HepG2 (cell line): ENCODE measurements around the gene POU2F2. TPM values are rescaled to one million over a fixed set of nuclear protein-coding genes. Genes with fewer than 3 reads are reported as not detected.

Experiments used
- ADNP ChIP-seq: sonication (generic); formaldehyde crosslinking; IDR thresholded peaks from 2 replicates; pipeline ENCODE4 v1.4.0; 2020; ENCODE audit warnings: missing genetic modification reagents
- ATF7-NPFF ChIP-seq: sonication (generic); formaldehyde crosslinking; IDR thresholded peaks from 2 replicates; pipeline ENCODE4 v1.8.1; 2023; ENCODE audit warnings: mild to moderate bottlenecking, low read depth, missing genetic modification reagents, moderate library complexity
- FOSL1 ChIP-seq: sonication (generic); formaldehyde crosslinking; IDR thresholded peaks from 2 replicates; pipeline ENCODE4 v1.9.0; 2021; ENCODE audit warnings: missing genetic modification reagents, borderline replicate concordance
- FOSL2 ChIP-seq: sonication (generic); formaldehyde crosslinking; IDR thresholded peaks from 2 replicates; pipeline ENCODE4 v1.4.0; 2020; ENCODE audit warnings: missing genetic modification reagents
- HNRNPUL1 ChIP-seq: fragments of 200-400 bp; formaldehyde crosslinking; IDR thresholded peaks from 2 replicates; pipeline ENCODE4 v1.6.1; 2017; ENCODE audit warnings: low read depth, mild to moderate bottlenecking, low read length, moderate library complexity
- MAZ ChIP-seq, 2 experiments: sonication (generic) in 1 of 2; formaldehyde crosslinking in 1 of 2; IDR thresholded peaks; 2 replicates each; pipeline versions ENCODE4 v1.5.0 to v1.6.1; 2012 to 2020; ENCODE audit warnings: low read depth in 2 of 2, mild to moderate bottlenecking in 2 of 2, borderline replicate concordance in 1 of 2, improper control_type of control experiment in 1 of 2, low read length in 1 of 2, missing genetic modification reagents in 1 of 2, moderate library complexity in 1 of 2
- NPAS2 ChIP-seq: sonication (generic); formaldehyde crosslinking; IDR thresholded peaks from 2 replicates; pipeline ENCODE4 v1.8.0; 2022; ENCODE audit warnings: mild to moderate bottlenecking, missing genetic modification reagents, borderline replicate concordance
- PAX8 ChIP-seq: sonication (generic); formaldehyde crosslinking; IDR thresholded peaks from 2 replicates; pipeline ENCODE4 v1.8.0; 2022; ENCODE audit warnings: mild to moderate bottlenecking, missing genetic modification reagents, borderline replicate concordance
- SALL1 ChIP-seq: sonication (generic); formaldehyde crosslinking; IDR thresholded peaks from 2 replicates; pipeline ENCODE4 v1.8.0; 2022; ENCODE audit warnings: mild to moderate bottlenecking, missing genetic modification reagents
- ZBTB49 ChIP-seq: sonication (generic); formaldehyde crosslinking; IDR thresholded peaks from 2 replicates; pipeline ENCODE4 v1.4.0; 2020; ENCODE audit warnings: missing genetic modification reagents, borderline replicate concordance
- ZBTB8A ChIP-seq: sonication (generic); formaldehyde crosslinking; IDR thresholded peaks from 2 replicates; pipeline ENCODE4 v1.4.0; 2020; ENCODE audit warnings: mild to moderate bottlenecking, low read depth, missing genetic modification reagents, borderline replicate concordance
- ZFP36 ChIP-seq: fragments of 150-350 bp; IDR thresholded peaks from 2 replicates; pipeline ENCODE4 v1.6.1; 2018; ENCODE audit warnings: borderline replicate concordance, low read length, low read depth; ENCODE audit not compliant: partially characterized antibody
- ZNF124 ChIP-seq: sonication (generic); formaldehyde crosslinking; IDR thresholded peaks from 2 replicates; pipeline ENCODE4 v1.4.0; 2020; ENCODE audit warnings: missing genetic modification reagents
- ZNF232 ChIP-seq: sonication (generic); formaldehyde crosslinking; IDR thresholded peaks from 2 replicates; pipeline ENCODE4 v1.4.0; 2020; ENCODE audit warnings: missing genetic modification reagents, borderline replicate concordance
- ZNF598 ChIP-seq: sonication (generic); formaldehyde crosslinking; IDR thresholded peaks from 2 replicates; pipeline ENCODE4 v1.5.1; 2020; ENCODE audit warnings: mild to moderate bottlenecking, missing genetic modification reagents, borderline replicate concordance
- ZNF709 ChIP-seq: sonication (generic); formaldehyde crosslinking; IDR thresholded peaks from 2 replicates; pipeline ENCODE4 v1.5.0; 2020; ENCODE audit warnings: mild to moderate bottlenecking, missing genetic modification reagents
- ZNF720 ChIP-seq: sonication (generic); formaldehyde crosslinking; IDR thresholded peaks from 2 replicates; pipeline ENCODE4 v1.4.0; 2020; ENCODE audit warnings: missing genetic modification reagents
- ZNF776 ChIP-seq: sonication (generic); formaldehyde crosslinking; IDR thresholded peaks from 2 replicates; pipeline ENCODE4 v1.4.0; 2020; ENCODE audit warnings: mild to moderate bottlenecking, missing genetic modification reagents
- ZNF792 ChIP-seq: IDR thresholded peaks from 2 replicates; pipeline ENCODE4 v1.6.1; 2016
- polyA plus RNA-seq, 8 experiments: library from polyadenylated mRNA; depleted of rRNA in 3 of 8; stranded (reverse) in 7 of 8; unstranded in 1 of 8; fragments of >200 nt; fragmentation: Illumina TruSeq in 4 of 8; extraction: Trizol in 4 of 8; gene quantifications; 2 replicates each; pipeline versions ENCODE4 v1.2.1 to v1.2.3, GENCODE V29; 2011 to 2016; ENCODE audit warnings: low read depth in 4 of 8, missing spikeins in 1 of 8, mixed read lengths in 1 of 8; ENCODE audit not compliant: insufficient read depth in 1 of 8
- total RNA-seq, 5 experiments: library from RNA; depleted of rRNA; stranded (reverse); fragments of >200 nt; fragmentation: Illumina TruSeq; extraction: Trizol; gene quantifications; 2 replicates each; pipeline ENCODE4 v1.2.3, GENCODE V29; 2016; ENCODE audit warnings: low read depth in 1 of 5
- TF ChIP-seq, protein P1 (sequence below): sonication (generic); formaldehyde crosslinking; conservative IDR thresholded peaks from 2 replicates; pipeline ENCODE4 v1.4.0; 2020; ENCODE audit warnings: mild to moderate bottlenecking, missing genetic modification reagents, moderate library complexity
- TF ChIP-seq, protein P2 (sequence below): IDR thresholded peaks from 2 replicates; pipeline ENCODE4 v1.6.1; 2016; ENCODE audit warnings: control low read depth
- TF ChIP-seq, protein P3 (sequence below): sonication (generic); formaldehyde crosslinking; IDR thresholded peaks from 2 replicates; pipeline ENCODE4 v1.4.0; 2020; ENCODE audit warnings: missing genetic modification reagents; ENCODE audit errors: not compliant biosample characterization

The POU2F2 gene
- total and polyA plus RNA-seq, 2 of the 13 experiments (the other 11 are each of a cell fraction or from before 2014, with no cell fraction given): 0.09 to 0.17 TPM

DNA sequence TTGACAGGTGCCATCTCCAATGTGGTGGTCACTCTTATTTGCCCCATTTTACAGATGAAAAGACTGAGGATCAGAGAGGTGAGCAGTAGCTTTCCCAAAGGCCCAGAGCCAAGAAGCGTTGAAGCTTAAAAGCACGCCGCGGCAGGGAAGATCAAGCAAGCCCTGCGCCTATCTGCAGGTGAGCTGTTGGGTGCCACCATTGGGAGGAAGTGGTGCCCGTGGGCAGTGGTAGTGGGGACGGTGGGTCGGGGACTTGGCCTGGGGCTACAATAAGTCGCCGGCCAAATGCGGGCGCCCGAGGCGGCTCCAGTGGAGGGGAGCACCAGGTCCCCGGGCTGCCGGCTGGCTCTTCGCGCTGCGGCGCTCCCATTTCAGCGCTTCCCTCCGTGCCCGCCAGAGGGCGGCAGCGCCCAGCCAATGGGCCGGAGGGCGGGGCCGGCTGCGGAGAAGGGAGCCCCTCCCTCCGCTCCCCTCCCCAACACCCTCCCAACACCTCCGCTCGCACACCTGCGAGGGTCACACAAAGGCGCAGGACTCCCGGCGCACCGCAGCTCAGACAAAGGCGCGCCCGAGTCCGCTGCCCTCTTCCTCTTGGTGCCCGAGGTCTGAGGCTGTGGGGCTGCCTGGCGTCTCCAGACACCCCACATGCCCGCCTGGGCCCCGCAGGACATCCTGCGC is 744 bp upstream of the POU2F2 start (continued):
- TF ChIP-seq ZBTB49 (CRISPR knock-in tag) (no peak), FOSL1 (CRISPR knock-in tag) (no peak), ZFP36 (no peak), MAZ (IDR thresholded peaks at IDR 0.05; ENCODE audit: borderline replicate concordance, low read depth, low read length) (peak; percentile 65), MAZ (CRISPR knock-in tag; IDR thresholded peaks at IDR 0.05; ENCODE audit: low read depth) (peak; percentile 66; the same call in 1 of the 2 replicates), ZNF776 (CRISPR knock-in tag) (no peak), PAX8 (no peak), ZNF792 (no peak), ZNF124 (CRISPR knock-in tag) (no peak), ZNF232 (no peak), NPAS2 (CRISPR knock-in tag) (no peak), ZBTB8A (CRISPR knock-in tag) (no peak), ADNP (no peak), ATF7-NPFF (CRISPR knock-in tag) (no peak), FOSL2 (CRISPR knock-in tag) (no peak), ZNF720 (CRISPR knock-in tag) (no peak), HNRNPUL1 (no peak), ZNF598 (CRISPR knock-in tag) (no peak), ZNF709 (CRISPR knock-in tag) (no peak), SALL1 (CRISPR knock-in tag) (0 out of 2 replicates have a peak, but pooled peaks have one; percentile 31)
- TF ChIP-seq, protein P1, sequence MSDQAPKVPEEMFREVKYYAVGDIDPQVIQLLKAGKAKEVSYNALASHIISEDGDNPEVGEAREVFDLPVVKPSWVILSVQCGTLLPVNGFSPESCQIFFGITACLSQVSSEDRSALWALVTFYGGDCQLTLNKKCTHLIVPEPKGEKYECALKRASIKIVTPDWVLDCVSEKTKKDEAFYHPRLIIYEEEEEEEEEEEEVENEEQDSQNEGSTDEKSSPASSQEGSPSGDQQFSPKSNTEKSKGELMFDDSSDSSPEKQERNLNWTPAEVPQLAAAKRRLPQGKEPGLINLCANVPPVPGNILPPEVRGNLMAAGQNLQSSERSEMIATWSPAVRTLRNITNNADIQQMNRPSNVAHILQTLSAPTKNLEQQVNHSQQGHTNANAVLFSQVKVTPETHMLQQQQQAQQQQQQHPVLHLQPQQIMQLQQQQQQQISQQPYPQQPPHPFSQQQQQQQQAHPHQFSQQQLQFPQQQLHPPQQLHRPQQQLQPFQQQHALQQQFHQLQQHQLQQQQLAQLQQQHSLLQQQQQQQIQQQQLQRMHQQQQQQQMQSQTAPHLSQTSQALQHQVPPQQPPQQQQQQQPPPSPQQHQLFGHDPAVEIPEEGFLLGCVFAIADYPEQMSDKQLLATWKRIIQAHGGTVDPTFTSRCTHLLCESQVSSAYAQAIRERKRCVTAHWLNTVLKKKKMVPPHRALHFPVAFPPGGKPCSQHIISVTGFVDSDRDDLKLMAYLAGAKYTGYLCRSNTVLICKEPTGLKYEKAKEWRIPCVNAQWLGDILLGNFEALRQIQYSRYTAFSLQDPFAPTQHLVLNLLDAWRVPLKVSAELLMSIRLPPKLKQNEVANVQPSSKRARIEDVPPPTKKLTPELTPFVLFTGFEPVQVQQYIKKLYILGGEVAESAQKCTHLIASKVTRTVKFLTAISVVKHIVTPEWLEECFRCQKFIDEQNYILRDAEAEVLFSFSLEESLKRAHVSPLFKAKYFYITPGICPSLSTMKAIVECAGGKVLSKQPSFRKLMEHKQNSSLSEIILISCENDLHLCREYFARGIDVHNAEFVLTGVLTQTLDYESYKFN (CRISPR knock-in tag): no peak
- TF ChIP-seq, protein P2, sequence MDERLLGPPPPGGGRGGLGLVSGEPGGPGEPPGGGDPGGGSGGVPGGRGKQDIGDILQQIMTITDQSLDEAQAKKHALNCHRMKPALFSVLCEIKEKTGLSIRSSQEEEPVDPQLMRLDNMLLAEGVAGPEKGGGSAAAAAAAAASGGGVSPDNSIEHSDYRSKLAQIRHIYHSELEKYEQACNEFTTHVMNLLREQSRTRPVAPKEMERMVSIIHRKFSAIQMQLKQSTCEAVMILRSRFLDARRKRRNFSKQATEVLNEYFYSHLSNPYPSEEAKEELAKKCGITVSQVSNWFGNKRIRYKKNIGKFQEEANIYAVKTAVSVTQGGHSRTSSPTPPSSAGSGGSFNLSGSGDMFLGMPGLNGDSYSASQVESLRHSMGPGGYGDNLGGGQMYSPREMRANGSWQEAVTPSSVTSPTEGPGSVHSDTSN (CRISPR knock-in tag): no peak
- TF ChIP-seq, protein P3, sequence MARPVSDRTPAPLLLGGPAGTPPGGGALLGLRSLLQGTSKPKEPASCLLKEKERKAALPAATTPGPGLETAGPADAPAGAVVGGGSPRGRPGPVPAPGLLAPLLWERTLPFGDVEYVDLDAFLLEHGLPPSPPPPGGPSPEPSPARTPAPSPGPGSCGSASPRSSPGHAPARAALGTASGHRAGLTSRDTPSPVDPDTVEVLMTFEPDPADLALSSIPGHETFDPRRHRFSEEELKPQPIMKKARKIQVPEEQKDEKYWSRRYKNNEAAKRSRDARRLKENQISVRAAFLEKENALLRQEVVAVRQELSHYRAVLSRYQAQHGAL (CRISPR knock-in tag): no peak
